IPS-11a (cell line): ENCODE measurements around the gene SLC25A26.

Experiments
- H3K4me3 ChIP-seq: one replicate; pipeline ENCODE4 v1.5.1; 2013; ENCODE audit warnings: low read depth, low read length, control low read depth

Gene SLC25A26

DNA sequence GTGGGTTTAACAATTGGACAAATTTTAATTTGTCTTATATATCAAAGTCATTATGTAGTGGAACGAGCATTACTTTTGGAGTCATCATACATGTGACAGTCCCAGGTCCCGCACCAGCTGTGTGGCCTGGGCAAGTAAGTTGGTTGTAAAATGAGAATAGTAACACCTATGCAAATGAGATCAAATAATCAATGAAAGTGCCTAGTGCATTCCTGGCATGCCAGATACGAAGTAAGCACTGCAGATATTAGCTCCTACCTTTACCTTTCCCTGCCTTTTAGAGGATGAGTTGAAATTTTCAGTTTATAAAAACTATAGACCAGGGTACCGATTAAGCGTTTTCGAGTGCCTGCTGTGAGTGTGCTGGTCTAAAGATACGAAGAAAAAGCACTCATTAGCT lies 145.9 kb downstream of the SLC25A26 start:
- H3K4me3 ChIP-seq: no peak overlapping the region

DNA sequence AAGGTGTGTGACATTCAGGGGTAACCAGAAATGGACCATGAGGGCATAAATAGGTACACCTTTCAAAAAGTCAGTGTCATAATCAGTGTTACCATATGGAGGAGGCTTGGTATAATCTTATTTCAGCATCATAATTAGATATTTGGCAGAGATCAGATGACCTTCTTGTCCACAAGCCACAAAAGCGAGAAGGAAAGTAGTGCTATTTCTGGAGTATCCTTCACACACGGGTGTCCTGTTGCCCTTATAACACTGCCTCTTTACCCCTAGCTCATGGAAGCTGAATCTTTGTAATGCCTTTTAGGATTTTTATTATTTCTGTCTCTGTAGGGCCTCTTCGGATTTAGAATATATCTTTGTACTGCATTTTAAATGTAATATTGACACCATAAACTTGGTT lies 147.2 kb downstream of the SLC25A26 start:
- no peak overlapping the region for H3K4me3 ChIP-seq

DNA sequence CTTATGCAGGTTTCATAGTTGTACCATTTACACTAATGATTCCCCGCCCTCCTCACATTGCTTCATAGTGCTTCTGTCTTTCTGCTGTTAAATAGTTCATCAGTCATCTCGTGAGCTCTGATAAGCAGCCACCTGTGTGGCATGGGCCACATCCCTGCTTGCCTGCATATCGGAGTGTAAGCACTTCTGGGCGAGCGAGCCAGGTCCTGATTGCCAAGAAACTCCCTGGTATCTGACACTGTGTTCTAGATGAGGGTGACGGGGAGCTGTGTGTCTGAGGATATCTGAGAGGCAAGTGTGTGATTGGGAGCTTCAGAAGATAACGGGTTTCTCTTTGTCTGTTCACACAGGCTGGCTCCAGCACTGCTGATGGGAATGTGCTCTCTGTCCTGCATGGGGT lies 149.4 kb downstream of the SLC25A26 start:
- no peak overlapping the region for H3K4me3 ChIP-seq

DNA sequence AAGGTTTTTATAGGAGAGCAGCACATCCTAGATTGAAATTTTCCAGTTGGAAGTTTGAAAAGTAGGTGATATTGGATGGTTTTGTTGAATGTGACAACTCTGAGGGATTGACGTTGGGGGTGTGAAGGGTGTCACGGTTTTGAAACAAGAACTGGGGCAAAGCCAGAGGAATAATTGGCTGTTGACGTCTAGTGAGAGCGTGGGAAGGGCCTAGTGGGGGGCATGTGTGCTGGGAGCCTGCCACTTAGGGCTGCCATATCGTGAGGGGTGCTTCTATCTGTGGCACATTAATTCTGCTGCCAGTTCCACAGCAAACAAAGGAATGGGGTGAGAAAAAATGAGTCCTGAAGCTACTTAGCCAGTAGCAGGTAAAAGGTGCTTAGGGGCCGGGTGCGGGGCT lies 150.6 kb downstream of the SLC25A26 start:
- H3K4me3 ChIP-seq: no peak overlapping the region

DNA sequence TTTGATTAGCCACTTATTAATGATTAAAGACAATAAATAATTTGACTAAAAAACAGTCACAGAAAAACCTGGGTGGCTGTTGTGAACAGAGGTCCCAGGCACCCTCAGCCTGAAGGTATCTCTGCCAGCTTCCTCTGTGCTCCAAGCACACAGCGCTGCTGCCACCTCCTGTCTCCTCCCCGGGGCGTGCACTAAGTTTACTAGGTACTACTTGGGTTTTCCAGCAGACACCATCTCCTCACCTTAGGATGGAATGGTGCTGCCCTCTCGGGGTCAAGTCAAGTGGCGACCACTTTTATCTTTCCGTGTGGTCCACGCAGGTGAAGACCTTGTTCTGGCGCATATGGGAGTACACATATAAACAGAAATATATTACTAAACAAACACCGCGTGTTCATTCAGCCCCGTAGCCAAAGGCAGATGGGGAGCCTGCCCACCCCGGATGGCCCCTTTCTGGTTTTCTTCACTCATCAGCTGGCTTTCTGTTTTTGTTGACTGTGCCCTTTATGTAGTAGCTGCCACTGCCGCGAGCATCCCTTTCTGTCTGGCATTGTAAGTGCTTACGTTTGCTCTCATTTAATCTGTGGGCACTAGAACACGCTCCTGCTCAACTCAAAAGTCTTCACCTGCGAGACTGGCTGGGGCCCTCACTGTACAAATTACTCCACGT lies 152.0 kb downstream of the SLC25A26 start:
- no peak overlapping the region for H3K4me3 ChIP-seq

DNA sequence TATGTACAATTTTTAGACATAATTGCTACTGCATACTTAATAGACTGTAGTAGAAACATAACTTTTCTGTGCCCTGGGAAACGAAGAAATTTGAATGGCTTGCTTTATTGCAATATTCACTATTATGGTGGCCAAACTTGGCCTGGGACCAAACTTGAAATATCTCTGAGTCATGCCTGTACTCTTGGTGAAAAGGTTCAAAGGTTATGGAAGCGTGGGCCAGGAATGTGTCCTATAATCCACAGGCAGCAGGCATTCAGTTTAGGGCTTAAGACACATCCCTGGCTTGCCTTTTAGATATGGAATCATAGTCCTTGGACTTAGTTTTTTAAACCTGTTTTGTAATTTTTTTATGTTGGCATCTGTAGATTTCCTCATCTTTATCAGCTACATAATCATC lies 155.8 kb downstream of the SLC25A26 start:
- no peak overlapping the region for H3K4me3 ChIP-seq

DNA sequence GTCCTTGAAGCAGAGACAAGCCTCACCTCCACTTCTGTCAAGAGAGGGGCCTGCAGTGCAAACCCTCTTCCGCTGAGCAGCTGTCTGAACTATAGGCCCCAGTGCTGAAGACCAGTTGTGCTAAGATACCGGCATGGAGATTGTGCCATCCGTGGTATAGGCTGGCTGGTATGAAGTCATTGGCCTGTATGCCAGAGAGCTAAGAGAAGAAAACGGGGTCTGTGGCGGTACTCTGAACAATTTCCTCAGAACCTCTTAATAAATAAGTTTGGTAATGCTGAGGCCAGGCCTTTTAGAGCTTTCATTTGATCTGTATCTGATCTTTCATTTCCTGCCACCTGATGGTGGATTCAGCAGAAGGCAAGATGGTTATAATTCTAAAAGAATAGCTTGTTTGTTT lies 157.0 kb downstream of the SLC25A26 start:
- no peak overlapping the region for H3K4me3 ChIP-seq

DNA sequence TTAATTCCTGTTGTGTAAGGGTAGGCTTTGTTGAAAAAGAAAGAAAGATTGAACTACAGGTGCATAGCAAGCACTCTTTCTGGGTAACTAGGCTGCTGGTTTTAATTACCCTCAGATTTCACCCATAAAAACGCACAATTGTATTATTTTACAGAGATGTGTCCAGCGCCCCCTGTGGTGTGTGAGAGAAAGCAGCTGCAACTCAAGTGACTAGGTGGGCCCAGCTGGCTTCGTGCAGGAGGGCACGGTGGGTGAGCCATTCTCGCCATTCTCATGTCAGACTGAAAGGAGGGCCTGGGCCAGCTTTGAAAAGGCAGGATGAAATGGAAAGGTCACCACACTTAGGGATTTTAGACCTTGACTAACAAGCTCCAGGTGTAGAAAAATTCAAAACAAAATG lies 157.5 kb downstream of the SLC25A26 start:
- H3K4me3 ChIP-seq: no peak overlapping the region

DNA sequence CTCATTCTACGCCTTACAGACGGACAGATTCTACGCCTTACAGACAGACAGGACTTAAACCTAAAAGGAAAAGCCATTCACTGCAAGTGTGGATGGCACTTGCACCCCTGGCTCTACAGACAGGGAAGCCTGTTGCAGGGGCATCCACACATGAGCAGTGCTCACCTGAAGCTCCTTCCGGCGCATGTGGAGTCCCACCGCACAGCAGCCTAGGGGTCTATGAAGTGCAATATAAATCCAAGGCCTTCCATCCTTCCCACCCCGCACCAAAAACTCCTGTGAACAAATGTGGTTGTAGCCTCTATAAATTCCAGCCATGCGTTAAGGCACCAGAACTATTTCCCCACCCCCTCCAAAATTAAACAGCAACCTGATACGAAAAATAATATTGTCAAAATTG lies 158.8 kb downstream of the SLC25A26 start:
- H3K4me3 ChIP-seq: no peak overlapping the region

DNA sequence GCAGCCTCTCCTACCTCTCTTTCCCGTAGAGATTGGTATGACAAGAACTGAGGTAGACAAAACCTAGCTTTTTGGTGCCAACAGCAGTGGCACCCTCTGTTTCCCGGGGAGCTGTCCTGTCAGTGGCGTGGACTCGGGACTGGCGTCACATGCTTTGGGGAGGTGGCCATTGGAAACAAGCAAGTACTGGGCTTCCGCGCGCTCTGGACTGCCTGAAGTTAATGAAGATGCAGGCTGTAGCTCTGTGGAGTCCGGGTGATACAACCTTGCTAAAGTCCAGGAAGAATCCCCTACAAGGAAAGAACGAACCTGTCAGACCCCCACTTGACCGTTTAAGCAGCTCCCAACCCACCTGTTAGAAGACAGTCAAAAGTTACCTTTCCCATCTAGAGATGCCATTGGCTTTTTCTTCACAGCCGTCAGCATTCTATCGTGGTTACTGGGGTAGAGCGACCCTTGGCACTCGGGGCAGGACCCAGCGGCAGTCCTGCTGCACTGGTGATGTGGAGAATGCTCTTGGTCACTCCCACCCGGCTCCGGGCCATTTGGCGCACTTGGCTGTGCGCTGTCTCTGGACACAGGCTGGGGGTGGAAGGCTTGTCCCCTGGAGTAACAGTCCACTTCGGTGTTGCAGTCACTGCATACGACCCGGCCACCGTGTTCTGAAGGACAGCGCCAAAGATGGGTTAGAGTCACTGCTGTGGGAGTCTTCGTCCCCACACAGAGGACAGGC lies 159.6 kb downstream of the SLC25A26 start:
- H3K4me3 ChIP-seq: no peak overlapping the region

DNA sequence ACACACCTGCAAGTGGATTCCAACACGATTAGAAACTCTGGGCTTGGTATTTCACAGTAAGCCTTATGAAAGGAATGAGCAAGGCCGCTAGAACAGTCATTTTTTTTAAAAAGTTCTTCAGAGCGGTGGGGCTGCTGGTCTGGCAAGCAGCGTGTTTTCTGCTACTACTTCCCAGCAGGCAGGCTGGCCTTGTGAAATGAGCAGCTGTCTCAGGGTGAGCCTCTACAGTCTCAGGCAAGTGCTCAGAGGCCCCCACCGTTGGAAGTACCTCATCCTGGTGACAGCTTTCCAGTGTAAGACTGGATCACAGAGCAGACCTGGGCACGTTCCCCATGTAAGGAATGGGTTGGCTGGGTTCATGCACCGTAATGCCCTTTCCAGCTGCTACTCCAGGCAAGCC lies 160.8 kb downstream of the SLC25A26 start:
- no peak overlapping the region for H3K4me3 ChIP-seq

DNA sequence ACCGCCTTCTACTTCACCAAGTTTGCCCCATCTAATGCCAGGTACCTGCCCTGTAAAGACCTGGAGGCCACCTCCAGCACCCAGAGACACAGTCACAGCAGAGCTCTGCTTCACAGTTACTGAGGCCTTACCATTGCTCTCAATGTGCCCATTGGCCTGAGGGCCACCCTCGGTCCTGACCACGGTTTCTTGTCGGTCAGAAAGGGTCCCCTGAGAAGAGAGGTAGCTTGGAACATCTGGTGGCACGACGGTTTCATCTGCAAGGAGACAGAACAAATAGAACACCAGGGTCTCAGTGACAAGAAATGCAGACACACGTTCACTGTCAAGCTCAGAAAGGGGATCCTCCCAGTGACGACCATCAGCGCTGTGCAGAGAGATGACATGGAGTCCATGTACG lies 161.3 kb downstream of the SLC25A26 start:
- H3K4me3 ChIP-seq: no peak overlapping the region

DNA sequence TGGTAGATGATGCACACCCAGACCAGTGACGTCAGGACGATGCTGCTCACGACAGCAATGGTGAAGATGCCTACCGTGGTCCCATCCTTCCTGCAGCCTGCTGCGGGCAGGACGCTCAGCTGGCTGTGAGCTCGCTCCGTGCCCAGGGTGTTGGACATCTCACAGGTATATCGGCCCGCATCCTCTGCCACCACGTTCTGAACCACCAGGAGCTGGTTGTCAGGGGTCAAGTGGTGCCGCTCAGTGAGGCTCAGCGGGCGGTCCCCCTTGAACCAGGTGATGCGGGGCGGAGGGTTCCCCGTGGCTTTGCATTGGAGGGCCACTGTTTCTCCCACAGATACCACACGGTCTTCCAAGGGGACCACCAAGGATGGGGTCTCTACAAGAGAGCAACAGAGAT lies 162.2 kb downstream of the SLC25A26 start:
- no peak overlapping the region for H3K4me3 ChIP-seq

DNA sequence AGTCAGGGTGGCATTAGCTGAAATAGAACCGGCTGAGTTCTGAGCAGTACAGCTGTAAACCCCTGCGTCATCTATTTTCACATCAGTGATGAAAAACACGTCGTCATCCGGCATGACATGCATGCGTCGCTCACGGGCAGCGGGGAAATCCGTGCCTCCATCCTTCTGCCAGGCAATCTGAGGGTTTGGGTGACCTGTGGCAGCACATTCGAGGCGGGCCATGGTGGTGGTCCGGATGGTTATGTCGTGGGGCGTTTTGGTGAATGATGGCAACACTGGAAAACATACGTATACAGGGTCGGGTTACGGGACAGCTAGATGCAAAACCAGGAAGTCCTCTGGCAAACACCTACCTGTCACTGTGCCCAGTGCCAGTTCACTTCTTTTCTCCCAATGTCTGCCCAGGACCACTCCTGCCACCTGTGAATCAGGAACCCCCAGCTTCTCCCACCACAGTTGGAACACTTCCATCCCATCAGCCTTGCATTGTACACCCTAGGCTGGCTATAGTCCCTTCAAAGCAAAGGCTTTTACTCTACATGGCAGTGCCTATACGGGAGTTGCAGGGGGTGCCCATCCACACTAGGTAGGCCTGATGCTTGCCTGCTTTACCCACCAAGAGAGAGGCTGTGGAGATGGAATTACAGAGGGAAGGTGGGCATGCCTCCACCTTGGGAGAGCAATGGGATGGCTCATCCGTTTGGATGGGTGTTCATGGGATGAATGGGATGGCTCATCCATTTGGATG lies 163.4 kb downstream of the SLC25A26 start:
- no peak overlapping the region for H3K4me3 ChIP-seq

DNA sequence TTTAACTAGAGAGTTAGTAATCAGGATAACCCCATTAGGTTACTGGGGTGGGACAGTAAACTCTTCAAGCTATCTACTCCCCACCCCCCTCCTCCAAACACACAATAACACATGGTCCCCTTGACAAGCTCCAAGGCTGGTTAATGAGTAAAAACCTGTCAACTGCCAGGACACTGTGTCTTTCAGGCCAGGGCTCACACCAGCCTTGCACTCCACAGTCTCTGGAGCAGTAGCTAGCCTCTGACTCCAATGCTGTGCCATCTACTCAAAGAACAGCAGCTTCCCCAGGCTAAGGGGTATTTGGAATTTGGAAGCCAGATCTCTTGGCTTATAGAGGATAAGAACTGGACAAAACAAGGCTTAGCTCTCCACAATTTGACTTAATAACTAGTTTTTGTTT lies 164.3 kb downstream of the SLC25A26 start:
- H3K4me3 ChIP-seq: no peak overlapping the region

DNA sequence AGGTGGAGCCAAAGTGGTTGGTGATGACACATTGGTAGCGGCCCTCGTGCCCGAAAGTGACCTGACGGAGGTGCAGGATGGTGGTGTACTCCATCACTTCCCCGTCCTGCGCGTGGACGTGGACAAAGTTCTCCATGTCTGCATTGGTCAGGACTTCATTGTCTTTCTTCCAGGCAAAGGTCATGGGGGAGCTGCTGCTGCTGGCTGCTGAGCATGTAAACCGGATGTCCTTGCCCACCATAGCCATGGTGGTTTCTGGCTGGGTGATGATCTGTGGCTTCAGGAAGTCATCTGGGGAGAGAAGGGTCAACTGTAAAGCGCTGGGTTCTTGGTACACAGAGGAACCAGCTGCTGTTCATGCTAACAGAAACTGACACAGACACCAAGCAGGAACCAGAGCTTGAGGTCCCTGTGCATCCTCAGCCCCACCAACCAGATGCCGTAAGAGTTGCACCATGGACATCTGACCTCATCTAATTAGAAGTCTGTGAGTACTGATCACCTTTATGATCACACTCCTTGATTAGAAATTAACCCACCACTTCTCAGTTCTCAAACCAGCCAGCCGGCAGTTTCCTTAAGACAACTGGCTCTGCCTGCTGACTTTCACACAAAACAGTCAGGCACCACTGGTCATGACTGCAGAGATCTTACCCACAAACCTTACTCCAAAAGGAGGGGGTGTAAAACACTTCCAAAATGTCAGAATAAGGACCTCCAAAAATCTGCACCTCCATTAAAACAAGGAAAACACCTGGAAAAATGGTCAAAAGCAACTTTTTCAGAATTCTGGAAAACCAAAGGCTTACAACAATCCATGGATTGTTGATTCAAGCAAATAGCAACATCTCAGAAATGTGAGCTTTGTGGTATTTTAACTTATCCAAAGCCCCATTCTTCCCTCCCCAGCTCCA lies 165.5 kb downstream of the SLC25A26 start:
- H3K4me3 ChIP-seq: no peak overlapping the region

DNA sequence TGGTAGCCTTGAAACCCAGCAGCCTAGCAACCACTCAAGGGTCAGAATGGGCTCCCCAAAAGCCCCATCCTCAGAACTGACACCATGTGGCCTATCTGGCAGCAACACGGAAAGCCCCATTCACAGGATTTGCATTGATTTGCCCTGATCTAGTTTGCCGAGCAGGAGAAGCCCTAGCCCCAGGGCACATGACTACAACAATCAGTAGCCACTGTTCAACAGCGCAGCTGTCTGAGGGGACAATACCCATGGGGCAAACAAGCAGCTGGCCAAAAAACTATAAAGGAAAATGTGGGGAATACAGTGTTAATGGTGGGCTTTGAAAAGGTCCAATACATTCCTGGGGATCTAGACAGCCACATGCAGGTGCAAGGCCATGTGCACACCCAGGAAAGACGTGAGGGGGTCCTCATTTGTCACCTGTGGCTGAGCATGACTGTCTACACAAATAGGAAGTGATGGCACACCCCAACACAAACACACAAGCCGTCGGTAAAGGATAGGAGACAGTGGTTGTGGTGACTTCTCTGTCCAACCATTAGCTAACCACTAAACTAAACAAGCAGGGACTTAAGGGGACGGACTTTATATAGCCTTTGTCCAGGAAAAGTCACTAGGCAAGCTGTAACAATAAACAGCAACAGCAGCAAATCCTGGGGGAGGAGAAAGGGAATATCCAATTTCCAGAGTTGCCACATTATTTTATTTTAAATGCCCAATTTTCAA lies 166.3 kb downstream of the SLC25A26 start:
- no peak overlapping the region for H3K4me3 ChIP-seq

DNA sequence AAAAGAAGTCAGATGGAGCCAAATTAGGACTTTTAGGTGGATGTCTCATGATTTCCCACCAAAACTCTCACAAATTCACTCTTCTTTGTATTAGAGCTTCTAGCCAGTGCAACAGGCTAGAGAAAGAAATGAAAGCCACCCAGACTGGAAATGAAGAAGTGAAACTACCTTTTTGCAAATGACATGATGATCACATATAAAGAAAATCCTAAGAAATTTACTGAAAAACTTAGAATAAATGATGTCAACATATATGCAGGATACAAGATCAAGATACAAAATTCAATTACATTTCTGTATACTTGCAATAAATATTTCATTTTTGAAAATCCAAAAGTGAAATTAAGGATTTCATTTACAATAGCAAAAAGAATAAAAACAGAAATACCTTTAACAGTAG lies 169.2 kb downstream of the SLC25A26 start:
- no peak overlapping the region for H3K4me3 ChIP-seq

DNA sequence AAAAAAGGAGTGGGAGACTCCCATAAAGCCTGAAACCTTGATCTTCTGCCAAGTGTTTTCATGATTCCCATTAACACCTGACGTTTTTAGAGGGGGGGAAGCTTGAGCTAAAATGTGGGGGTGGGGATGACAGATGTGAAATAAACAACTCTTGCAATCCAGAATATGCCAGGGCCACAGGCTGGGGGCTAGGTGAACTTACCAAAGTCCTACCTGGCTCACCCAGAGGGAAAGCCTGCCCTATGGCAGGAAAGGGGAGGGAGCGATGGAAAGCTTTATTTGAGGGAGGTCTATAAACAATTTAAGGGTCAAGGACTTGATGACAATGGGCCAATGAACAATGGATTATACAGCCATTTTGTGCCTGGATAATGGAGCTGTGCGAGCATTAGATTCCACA lies 171.7 kb downstream of the SLC25A26 start:
- no peak overlapping the region for H3K4me3 ChIP-seq

DNA sequence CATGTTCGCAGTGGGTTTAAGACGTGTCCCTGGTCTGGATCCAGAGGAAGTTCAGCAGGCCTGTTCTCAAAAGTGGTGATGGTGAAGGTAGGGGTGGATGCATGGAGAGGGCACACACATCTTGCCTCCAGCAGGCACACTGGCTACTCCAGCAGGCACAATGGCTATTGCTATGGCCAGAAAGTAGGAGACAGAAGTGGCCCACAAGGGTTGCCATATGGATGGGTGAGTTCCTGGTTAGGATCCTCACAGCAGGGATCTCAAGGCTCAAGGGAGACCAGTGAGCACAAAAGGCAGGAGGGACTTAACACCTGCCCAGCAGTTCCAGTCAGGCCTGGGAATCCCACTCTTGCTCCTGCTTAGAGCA lies 172.1 kb downstream of the SLC25A26 start:
- no peak overlapping the region for H3K4me3 ChIP-seq
